Neural cell (in vitro differentiated cells): Measurements from ENCODE around the gene KIN. TPM values are rescaled to one million over a fixed set of nuclear protein-coding genes. Genes with fewer than 3 reads are reported as not detected.
"Not testable (repeated sequence)": the region's sequence is repeated elsewhere in the genome, so short reads cannot be mapped to it uniquely, and the experiment has no call there.

ENCODE experiments used
- H2AFZ ChIP-seq: fragments of 200-600, 300-800 bp; sonication (generic), shearing (Covaris generic); 2 replicates; pipeline ENCODE4 v1.6.0; 2014; ENCODE audit warnings: low read depth, mild to moderate bottlenecking, antibody characterized with exemption, low read length, moderate library complexity
- H3F3A ChIP-seq: fragments of 200-600 bp; shearing (Covaris generic); 2 replicates; pipeline ENCODE4 v1.6.1; 2016; ENCODE audit warnings: mild to moderate bottlenecking, moderate library complexity, mixed read lengths, antibody characterized with exemption, low read length; ENCODE audit not compliant: insufficient read depth, poor library complexity, severe bottlenecking
- H3K27ac ChIP-seq: fragments of 200-600, 300-800 bp; sonication (generic), shearing (Covaris generic); 2 replicates; pipeline ENCODE4 v1.5.1; 2014; ENCODE audit warnings: mild to moderate bottlenecking, low read length, moderate library complexity
- H3K27me3 ChIP-seq: fragments of 300-800, 200-600 bp; sonication (generic), shearing (Covaris generic); 2 replicates; pipeline ENCODE4 v1.6.0; 2014; ENCODE audit warnings: mild to moderate bottlenecking, low read depth, low read length, moderate library complexity; ENCODE audit not compliant: insufficient read depth
- H3K36me3 ChIP-seq: fragments of 300-800, 200-600 bp; sonication (generic), shearing (Covaris generic); 2 replicates; pipeline ENCODE4 v1.5.1; 2014; ENCODE audit warnings: mild to moderate bottlenecking, antibody characterized with exemption, low read length, moderate library complexity; ENCODE audit not compliant: insufficient read depth
- H3K4me2 ChIP-seq: fragments of 300-800, 200-600 bp; sonication (generic), shearing (Covaris generic); 2 replicates; pipeline ENCODE4 v1.6.0; 2014; ENCODE audit warnings: mild to moderate bottlenecking, low read length
- H3K4me3 ChIP-seq: fragments of 300-800, 200-600 bp; sonication (generic), shearing (Covaris generic); 2 replicates; pipeline ENCODE4 v1.5.1; 2014; ENCODE audit warnings: mild to moderate bottlenecking, low read length, moderate library complexity
- H3K79me2 ChIP-seq: fragments of 200-600 bp; shearing (Covaris generic); replicated peaks from 2 replicates; pipeline ENCODE4 v1.6.0; 2014; ENCODE audit warnings: mild to moderate bottlenecking, low read length, moderate library complexity; ENCODE audit not compliant: insufficient read depth
- H3K9ac ChIP-seq: fragments of 300-800, 200-600 bp; sonication (generic), shearing (Covaris generic); 2 replicates; pipeline ENCODE4 v1.6.1; 2016; ENCODE audit warnings: mild to moderate bottlenecking, low read length, mixed read lengths
- H3K9me2 ChIP-seq: fragments of 200-600 bp; shearing (Covaris generic); 2 replicates; pipeline ENCODE4 v1.6.1; 2016; ENCODE audit warnings: mild to moderate bottlenecking, low read length, mixed read lengths; ENCODE audit not compliant: insufficient read depth
- H3K9me3 ChIP-seq: fragments of 200-600, 300-800 bp; sonication (generic), shearing (Covaris generic); 2 replicates; pipeline ENCODE4 v1.6.1; 2016; ENCODE audit warnings: mild to moderate bottlenecking, mixed run types, low read length, moderate library complexity, mixed read lengths
- H4K20me1 ChIP-seq: fragments of 200-600 bp; shearing (Covaris generic); 2 replicates; pipeline ENCODE4 v1.6.1; 2016; ENCODE audit warnings: mild to moderate bottlenecking, mixed run types; ENCODE audit not compliant: insufficient read depth
- CTCF ChIP-seq: fragments of 450-650 bp; IDR thresholded peaks from 2 replicates; pipeline ENCODE4 v1.5.1; 2014; ENCODE audit warnings: antibody characterized with exemption, mild to moderate bottlenecking, moderate library complexity; ENCODE audit not compliant: poor library complexity, severe bottlenecking
- EP300 ChIP-seq: fragments of 450-650 bp; conservative IDR thresholded peaks from 2 replicates; pipeline ENCODE4 v1.6.1; 2014; ENCODE audit warnings: antibody characterized with exemption, mild to moderate bottlenecking, moderate library complexity; ENCODE audit not compliant: poor library complexity, severe bottlenecking
- EZH2 ChIP-seq: fragments of 200-600, 300-800 bp; shearing (Covaris generic), sonication (generic); IDR thresholded peaks from 2 replicates; pipeline ENCODE4 v1.6.1; 2014; ENCODE audit warnings: antibody characterized with exemption, low read length, borderline replicate concordance, mild to moderate bottlenecking; ENCODE audit not compliant: insufficient read depth, poor library complexity, severe bottlenecking
- MXI1 ChIP-seq: fragments of 450-650 bp; conservative IDR thresholded peaks from 2 replicates; pipeline ENCODE4 v1.6.1; 2014; ENCODE audit warnings: antibody characterized with exemption, mild to moderate bottlenecking; ENCODE audit not compliant: poor library complexity, severe bottlenecking
- POLR2AphosphoS5 ChIP-seq: IDR thresholded peaks from 2 replicates; pipeline ENCODE4 v1.6.1; 2012
- RAD21 ChIP-seq: fragments of 450-650 bp; conservative IDR thresholded peaks from 2 replicates; pipeline ENCODE4 v1.6.1; 2014; ENCODE audit warnings: antibody characterized with exemption, mild to moderate bottlenecking, moderate library complexity
- REST ChIP-seq: IDR thresholded peaks from 2 replicates; pipeline ENCODE4 v1.6.1; 2012; ENCODE audit warnings: borderline replicate concordance
- SMC3 ChIP-seq: fragments of 450-650 bp; conservative IDR thresholded peaks from 2 replicates; pipeline ENCODE4 v1.6.1; 2014; ENCODE audit warnings: antibody characterized with exemption, mild to moderate bottlenecking, moderate library complexity; ENCODE audit not compliant: poor library complexity
- TAF1 ChIP-seq: IDR thresholded peaks from 2 replicates; pipeline ENCODE4 v1.6.1; 2012; ENCODE audit warnings: low read depth
- polyA plus RNA-seq: library from polyadenylated mRNA; depleted of rRNA; stranded (reverse); fragments of >200 nt; gene quantifications from 2 replicates; pipeline ENCODE4 v1.2.3, GENCODE V29; 2014

The KIN gene
- polyA plus RNA-seq, 1 donor from 2014 or later, result 24.4 TPM

GRCh38 chr10:7711075-7711474 lies 76.7 kb downstream of the KIN start:
- not testable (repeated sequence) for H3K36me3 ChIP-seq, H3F3A ChIP-seq, H3K27ac ChIP-seq, H2AFZ ChIP-seq, H4K20me1 ChIP-seq, H3K9me3 ChIP-seq, H3K4me2 ChIP-seq, H3K4me3 ChIP-seq, H3K9me2 ChIP-seq, H3K27me3 ChIP-seq, H3K79me2 ChIP-seq, H3K9ac ChIP-seq

- Histone ChIP-seq H3K79me2 (no peaks in the 10 kb centered on the region), H3K36me3 (no peaks in the 10 kb centered on the region), H3K27me3 (no peaks in the 10 kb centered on the region), H3K9ac (no peak overlapping the region), H4K20me1 (no peaks in the 10 kb centered on the region), H3K4me3 (no peak overlapping the region), H3K4me2 (no peak overlapping the region), H3K9me3 (no peaks in the 10 kb centered on the region), H3F3A (no peaks in the 10 kb centered on the region), H3K9me2 (no peaks in the 10 kb centered on the region), H3K27ac (no peak overlapping the region), H2AFZ (no peak overlapping the region)
- TF ChIP-seq CTCF (no peak), REST (no peak), POLR2AphosphoS5 (no peak), TAF1 (no peak), MXI1 (no peak), SMC3 (no peak), EP300 (no peak), RAD21 (no peak), EZH2 (no peak)
Observed at GRCh38 chr10:7710446-7710845, 77.3 kb downstream of the KIN start.

GRCh38 chr10:7708832-7709231 lies 79.0 kb downstream of the KIN start:
- Histone ChIP-seq H3K27ac (no peak overlapping the region), H3K9me2 (no peaks in the 10 kb centered on the region), H3K9ac (no peak overlapping the region), H3K27me3 (no peaks in the 10 kb centered on the region), H4K20me1 (no peaks in the 10 kb centered on the region), H3K4me2 (no peak overlapping the region), H2AFZ (no peak overlapping the region), H3F3A (no peaks in the 10 kb centered on the region), H3K79me2 (no peaks in the 10 kb centered on the region), H3K9me3 (no peaks in the 10 kb centered on the region), H3K36me3 (no peaks in the 10 kb centered on the region), H3K4me3 (no peak overlapping the region)
- TF ChIP-seq REST, result no peak
- TF ChIP-seq MXI1, result no peak
- TF ChIP-seq SMC3, result no peak
- TF ChIP-seq CTCF, result no peak
- TF ChIP-seq POLR2AphosphoS5, result no peak
- TF ChIP-seq RAD21, result no peak
- TF ChIP-seq EZH2, result no peak
- TF ChIP-seq EP300, result no peak
- TF ChIP-seq TAF1, result no peak
